ENCODE measurements around the gene SMPD3.

Gene SMPD3

DNA sequence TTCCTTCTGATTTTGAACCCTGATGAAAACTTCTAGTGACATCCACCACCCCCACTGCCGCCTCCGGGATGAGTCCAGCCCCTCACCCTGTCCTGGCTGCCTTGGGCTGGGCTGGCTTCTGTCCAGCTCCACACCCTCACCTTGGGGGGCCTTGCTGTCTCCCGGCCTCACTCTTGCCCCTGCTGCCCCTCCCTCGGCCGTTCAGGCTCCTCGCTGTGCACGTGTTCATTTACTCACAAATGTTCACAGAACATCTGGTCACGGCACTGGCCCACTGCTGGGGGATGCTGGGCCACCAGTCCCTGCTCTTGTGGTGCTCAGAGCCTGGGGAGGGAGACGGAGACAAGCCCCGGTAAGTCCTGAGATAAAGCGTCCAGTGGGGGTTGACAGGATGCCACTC is 96.8 kb downstream of the SMPD3 start:
- no peak for DNase-seq

GRCh38 chr16:68350813-68351350 is 97.4 kb downstream of the SMPD3 start:
- DNase-seq: no peak

- no peak for DNase-seq
Measured at GRCh38 chr16:68349838-68350410, 98.4 kb downstream of the SMPD3 start.

DNA sequence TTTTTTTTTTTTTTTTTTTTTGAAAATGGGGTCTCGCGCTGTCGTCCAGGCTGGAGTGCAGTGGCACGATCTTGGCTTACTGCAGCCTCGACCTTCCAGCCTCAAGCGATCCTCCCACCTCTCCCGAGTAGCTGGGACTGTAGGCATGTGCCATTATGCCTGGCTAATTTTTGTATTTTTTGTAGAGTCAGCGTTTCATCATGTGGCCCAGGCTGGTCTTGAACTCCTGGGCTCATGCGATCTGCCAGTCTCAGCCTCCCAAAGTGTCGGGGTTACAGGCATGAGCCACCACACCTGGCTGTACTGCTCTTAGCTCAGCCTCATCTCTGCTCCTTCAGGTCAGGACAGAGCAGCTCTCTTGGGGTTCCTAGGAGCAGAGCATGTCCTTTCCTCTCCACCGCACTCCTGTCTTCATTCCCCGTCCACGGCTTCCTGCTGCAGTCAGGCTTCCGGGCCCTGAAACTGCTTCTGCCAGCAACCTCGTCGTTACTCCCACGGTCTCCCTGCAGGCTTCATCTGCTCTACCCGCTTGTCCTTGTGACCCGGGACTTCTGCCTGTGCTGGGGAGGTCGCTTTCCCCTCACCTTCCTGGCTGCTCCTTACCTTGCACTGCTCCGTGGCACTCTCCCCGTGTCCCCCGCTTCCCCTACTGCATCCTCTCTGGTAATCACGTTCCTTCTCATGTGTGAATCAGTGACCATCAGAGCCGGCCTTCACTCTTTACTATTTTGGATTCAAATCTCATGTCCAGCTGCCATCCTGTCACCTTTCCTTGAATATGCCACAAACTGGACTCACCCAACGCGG is 99.5 kb downstream of the SMPD3 start:
- DNase-seq: no peak

DNA sequence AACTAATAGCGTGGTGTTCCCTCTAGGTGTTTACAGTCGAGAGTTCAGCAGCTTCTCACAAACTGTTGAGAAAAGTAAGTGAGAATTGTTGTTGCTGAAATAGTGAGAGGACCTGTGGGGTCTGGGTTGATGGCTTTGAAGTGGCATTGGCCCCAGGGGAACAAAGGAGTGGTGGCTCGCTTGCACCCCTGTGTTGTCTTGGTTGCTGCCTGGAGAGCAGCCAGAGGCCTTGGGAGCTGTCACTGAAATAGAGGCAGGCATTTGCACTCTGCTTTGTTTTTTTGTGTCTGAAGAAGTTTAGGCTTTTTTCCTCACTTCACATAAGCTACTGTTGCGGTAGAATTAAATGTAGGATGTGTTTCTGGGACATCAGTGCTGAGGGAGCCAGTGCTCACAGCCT is 100.7 kb downstream of the SMPD3 start:
- no peak for DNase-seq

DNA sequence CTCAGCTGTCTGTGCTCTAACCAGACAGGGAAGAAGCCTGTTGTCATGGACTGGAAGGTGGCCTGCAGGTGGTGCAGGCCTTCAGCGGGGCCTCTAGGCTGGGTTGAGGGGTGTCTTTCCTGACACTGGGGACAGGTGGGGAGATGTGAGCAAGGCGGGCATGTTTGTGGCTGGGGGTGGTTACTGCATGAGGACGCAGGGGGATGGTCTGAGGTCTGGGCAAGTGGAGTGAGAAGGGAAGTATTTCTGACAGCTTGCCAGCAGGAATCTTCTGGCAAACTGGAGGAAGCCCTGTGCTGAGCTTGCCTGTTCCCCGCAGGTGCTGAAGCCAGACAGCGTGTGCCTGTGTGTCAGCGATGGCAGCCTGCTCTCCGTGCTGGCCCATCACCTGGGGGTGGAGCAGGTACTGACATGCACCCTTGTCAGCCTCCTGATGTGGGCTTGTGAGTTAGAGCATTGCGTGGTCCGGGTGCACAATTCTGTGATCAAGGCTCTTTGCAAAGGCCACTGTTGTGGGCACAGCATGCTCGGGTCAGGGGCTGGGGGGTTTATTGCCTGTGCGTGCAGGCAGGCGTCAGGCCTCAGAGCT is 101.3 kb downstream of the SMPD3 start:
- no peak for DNase-seq

DNA sequence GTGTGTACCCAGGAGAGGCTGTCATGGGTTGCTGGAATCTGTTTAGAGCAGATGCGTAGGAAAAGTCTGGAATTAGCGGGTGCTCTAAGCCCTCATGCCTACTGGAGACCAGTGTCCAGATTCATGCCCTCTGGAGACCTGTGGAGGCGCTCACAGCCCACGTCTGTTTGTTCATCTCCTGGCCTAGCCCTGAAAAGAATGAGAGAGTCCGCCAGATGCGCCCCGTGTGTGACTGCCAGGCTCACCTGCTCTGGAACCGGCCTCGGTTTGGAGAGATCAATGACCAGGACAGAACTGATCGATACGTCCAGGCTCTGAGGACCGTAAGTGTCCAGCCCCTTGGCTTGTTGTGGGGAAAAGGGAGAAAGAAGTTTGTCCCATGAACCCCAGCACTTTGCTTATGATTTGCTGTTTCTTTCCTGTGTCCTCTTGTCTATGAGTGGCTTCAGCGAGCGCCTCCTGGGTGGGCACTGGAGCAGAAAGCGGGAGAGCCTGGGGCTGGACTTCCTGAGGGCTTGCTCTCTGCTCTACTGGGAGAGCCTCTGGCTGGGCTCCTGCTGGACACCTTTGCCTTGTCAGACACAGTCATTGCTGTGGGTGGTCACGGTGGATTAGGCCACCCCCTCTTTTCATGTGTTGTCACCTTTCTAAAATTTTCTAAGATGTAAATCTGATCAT is 102.2 kb downstream of the SMPD3 start:
- no peak for DNase-seq

- no peak for DNase-seq
Measured at GRCh38 chr16:68345351-68345810, 102.9 kb downstream of the SMPD3 start.

- DNase-seq: no peak
Measured at GRCh38 chr16:68344252-68344651, 104.1 kb downstream of the SMPD3 start.

GRCh38 chr16:68343137-68343536 is 105.2 kb downstream of the SMPD3 start:
- no peak for DNase-seq

GRCh38 chr16:68342620-68343019 is 105.7 kb downstream of the SMPD3 start:
- no peak for DNase-seq

DNA sequence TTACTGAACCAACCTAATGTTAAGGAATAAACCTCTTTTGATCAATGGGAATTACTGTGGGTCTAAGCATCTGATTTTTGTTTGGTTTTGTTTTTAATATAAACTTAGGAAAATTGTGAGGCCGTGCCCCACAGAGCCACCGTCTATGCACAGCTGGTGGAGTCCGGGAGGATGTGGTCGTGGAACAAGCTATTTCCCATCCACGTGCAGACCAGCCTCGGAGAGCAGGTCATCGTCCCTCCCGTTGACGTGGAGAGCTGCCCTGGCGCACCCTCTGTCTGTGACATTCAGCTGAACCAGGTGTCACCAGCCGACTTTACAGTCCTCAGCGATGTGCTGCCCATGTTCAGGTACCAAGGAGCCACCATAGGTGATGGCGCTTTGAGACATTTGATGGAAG is 109.1 kb downstream of the SMPD3 start:
- DNase-seq: no peak

GRCh38 chr16:68338326-68339119 is 109.8 kb downstream of the SMPD3 start:
- no peak for DNase-seq

GRCh38 chr16:68335175-68335574 is 113.1 kb downstream of the SMPD3 start:
- no peak for DNase-seq

- DNase-seq: peak in 1 of 2 experiments; percentile 1
Measured at GRCh38 chr16:68332411-68333121, 115.7 kb downstream of the SMPD3 start.

DNA sequence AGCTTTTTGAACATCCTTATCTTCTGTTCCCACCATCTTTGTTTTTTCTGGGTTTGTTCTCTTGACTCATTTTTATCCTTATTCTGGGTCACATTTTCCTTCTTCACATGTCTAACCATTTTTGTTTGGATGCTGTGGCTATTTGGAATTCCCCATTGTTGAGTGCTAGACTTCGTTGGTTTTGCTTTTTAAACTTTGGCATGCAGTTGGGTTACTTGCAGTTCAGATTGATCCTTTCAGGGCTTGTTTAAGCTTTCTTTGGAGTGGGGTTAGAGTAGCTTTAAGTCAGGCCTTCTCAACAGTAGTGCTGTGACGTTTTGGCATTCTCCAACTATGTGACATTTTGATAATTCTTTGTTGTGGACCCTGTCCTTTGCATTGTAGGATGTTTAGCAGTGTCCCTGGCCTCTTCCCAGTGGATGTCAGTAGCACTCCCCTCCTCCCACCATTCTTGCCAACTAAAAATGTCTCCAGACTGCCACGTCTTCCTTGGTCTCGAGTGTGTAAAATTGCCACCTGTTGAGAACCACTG is 116.4 kb downstream of the SMPD3 start:
- DNase-seq: no peak

GRCh38 chr16:68328860-68329390 is 119.4 kb downstream of the SMPD3 start:
- DNase-seq: no peak

- DNase-seq: peak; percentile 77 to 78
Measured at GRCh38 chr16:68328151-68328859, 120.0 kb downstream of the SMPD3 start.

DNA sequence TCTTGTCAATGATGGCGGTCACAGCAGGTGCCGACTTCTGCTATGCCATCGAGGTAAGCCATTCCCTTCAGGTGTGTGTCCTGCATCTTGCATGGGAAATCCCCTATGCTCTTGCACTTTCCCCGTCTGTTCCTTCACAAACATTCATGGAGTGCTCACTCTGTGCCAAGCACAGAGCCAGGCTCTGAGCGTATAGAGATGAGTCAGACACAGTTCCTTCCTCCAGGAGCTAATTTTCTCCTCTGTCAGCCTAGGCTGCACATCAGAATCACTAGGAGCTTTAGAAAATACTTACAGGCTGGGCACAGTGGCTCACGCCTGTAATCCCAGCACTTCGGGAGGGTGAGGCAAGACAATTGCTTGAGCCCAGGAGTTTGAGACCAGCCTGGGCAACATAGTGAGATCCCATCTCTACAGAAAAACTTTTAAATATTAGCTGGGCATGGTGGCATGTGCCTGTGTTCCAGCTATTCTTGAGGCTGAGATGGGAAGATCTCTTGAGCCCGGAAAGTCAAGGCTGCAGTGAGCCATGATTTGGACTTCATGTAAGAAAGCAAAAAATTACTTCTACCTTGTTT is 123.4 kb downstream of the SMPD3 start:
- DNase-seq: no peak

DNA sequence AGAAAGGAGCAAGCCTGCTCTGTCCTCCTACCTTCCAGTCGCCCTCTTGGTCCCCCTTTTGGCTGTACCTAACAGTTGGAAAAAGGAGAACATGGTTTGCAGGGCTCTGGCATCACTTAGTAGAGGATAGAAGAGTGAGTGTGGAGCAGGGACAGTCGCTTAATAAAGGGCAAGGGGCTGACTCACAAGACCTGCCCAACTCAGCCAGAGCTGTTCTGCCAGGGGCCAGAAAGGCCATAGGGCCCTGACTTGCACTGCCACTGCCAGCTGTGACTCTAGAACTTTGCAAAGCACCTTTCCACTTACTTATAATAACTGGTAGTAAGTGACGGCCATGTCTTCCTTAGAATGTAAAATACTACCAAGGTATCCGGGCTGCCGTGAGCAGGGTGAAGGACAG is 124.0 kb downstream of the SMPD3 start:
- no peak for DNase-seq

All from NCI-H2081 (cell line).